Endothelial cell (in vitro differentiated cells): Measurements from ENCODE around the gene CDHR1. TPM values are rescaled to one million over a fixed set of nuclear protein-coding genes. Genes with fewer than 3 reads are reported as not detected.

Experiments
- DNase-seq: peaks from one replicate; pipeline ENCODE4 v3.0.0; 2021; ENCODE audit warnings: low spot score
- H3K27ac Mint-ChIP-seq: one replicate; pipeline ENCODE4 v1.8.0; 2021; ENCODE audit warnings: mixed read lengths, inconsistent platforms; ENCODE audit not compliant: unreplicated experiment
- H3K27me3 Mint-ChIP-seq: one replicate; pipeline ENCODE4 v1.8.0; 2021; ENCODE audit warnings: mild to moderate bottlenecking, moderate library complexity, mixed read lengths, inconsistent platforms; ENCODE audit not compliant: unreplicated experiment
- H3K36me3 Mint-ChIP-seq: one replicate; pipeline ENCODE4 v1.8.0; 2021; ENCODE audit warnings: mild to moderate bottlenecking, low read depth, mixed read lengths, inconsistent platforms; ENCODE audit not compliant: unreplicated experiment
- H3K4me1 Mint-ChIP-seq: one replicate; pipeline ENCODE4 v1.8.0; 2021; ENCODE audit warnings: mild to moderate bottlenecking, mixed read lengths, inconsistent platforms; ENCODE audit not compliant: unreplicated experiment
- H3K4me3 Mint-ChIP-seq: one replicate; pipeline ENCODE4 v1.8.0; 2021; ENCODE audit warnings: mild to moderate bottlenecking, mixed read lengths, inconsistent platforms; ENCODE audit not compliant: unreplicated experiment
- H3K9me3 Mint-ChIP-seq: one replicate; pipeline ENCODE4 v1.8.0; 2021; ENCODE audit warnings: mixed read lengths, inconsistent platforms; ENCODE audit not compliant: unreplicated experiment
- CTCF ChIP-seq: fragments of 200-600 bp; sonication (generic); IDR thresholded peaks from one replicate; pipeline ENCODE4 v1.5.0; 2021; ENCODE audit warnings: antibody characterized with exemption; ENCODE audit not compliant: unreplicated experiment
- total RNA-seq: library from RNA; stranded (reverse); fragmentation: NEBNext Ultra II Directional; extraction: Animal tissue kit (Norgen Biotek cat#: 25700); gene quantifications from one replicate; pipeline ENCODE4 v1.2.1, GENCODE V29; 2021; ENCODE audit not compliant: unreplicated experiment

Gene CDHR1
- total RNA-seq, 1 donor from 2014 or later: 1.3 TPM

GRCh38 chr10:84201682-84202081, 7.3 kb downstream of the CDHR1 start:
- no peak for DNase-seq
- H3K27me3 Mint-ChIP-seq: peaks cover 19% of the 10 kb centered on the region
- no peak overlapping the region for H3K4me3 Mint-ChIP-seq
- no peaks in the 10 kb centered on the region for H3K36me3 Mint-ChIP-seq
- TF ChIP-seq CTCF: no peak
- no peak overlapping the region for H3K27ac Mint-ChIP-seq
- H3K9me3 Mint-ChIP-seq: no peaks in the 10 kb centered on the region
- H3K4me1 Mint-ChIP-seq: no peaks in the 10 kb centered on the region

- H3K36me3 Mint-ChIP-seq: no peaks in the 10 kb centered on the region
- no peaks in the 10 kb centered on the region for H3K9me3 Mint-ChIP-seq
- no peak for TF ChIP-seq CTCF
- H3K4me3 Mint-ChIP-seq: no peak overlapping the region
- DNase-seq: no peak
- no peaks in the 10 kb centered on the region for H3K4me1 Mint-ChIP-seq
- H3K27ac Mint-ChIP-seq: no peak overlapping the region
- H3K27me3 Mint-ChIP-seq: peaks cover 14% of the 10 kb centered on the region
Measured at GRCh38 chr10:84202349-84202748, 8.0 kb downstream of the CDHR1 start.

GRCh38 chr10:84204122-84204521, 9.8 kb downstream of the CDHR1 start:
- Mint-ChIP-seq H3K36me3 (no peaks in the 10 kb centered on the region), H3K27ac (no peak overlapping the region), H3K4me3 (no peak overlapping the region), H3K9me3 (no peaks in the 10 kb centered on the region), H3K4me1 (no peaks in the 10 kb centered on the region), H3K27me3 (peaks cover 7% of the 10 kb centered on the region)
- TF ChIP-seq CTCF: peak; percentile 42
- no peak for DNase-seq

- no peak for TF ChIP-seq CTCF
- DNase-seq: no peak
- Mint-ChIP-seq H3K9me3 (no peaks in the 10 kb centered on the region), H3K4me3 (no peak overlapping the region), H3K4me1 (no peaks in the 10 kb centered on the region), H3K27me3 (peaks cover 6% of the 10 kb centered on the region), H3K36me3 (no peaks in the 10 kb centered on the region), H3K27ac (no peak overlapping the region)
Measured at GRCh38 chr10:84204610-84205009, 10.3 kb downstream of the CDHR1 start.

GRCh38 chr10:84205049-84205852, 10.9 kb downstream of the CDHR1 start:
- Mint-ChIP-seq H3K27me3 (peaks cover 6% of the 10 kb centered on the region), H3K4me1 (no peaks in the 10 kb centered on the region), H3K27ac (no peak overlapping the region), H3K36me3 (no peaks in the 10 kb centered on the region), H3K4me3 (no peak overlapping the region), H3K9me3 (no peaks in the 10 kb centered on the region)
- peak; percentile 58 for TF ChIP-seq CTCF
- DNase-seq: peak; percentile 82
